K562 (cell line): ENCODE data around the gene PITPNC1. TPM values are rescaled to one million over a fixed set of nuclear protein-coding genes. Genes with fewer than 3 reads are reported as not detected.

Experiments
- ATAC-seq: fragments of 200-7000 bp; cut with Tn5 transposase; 3 replicates; pipeline ENCODE4 v1.9.1; 2020; ENCODE audit warnings: moderate library complexity
- BruUV-seq: library from RNA; stranded (reverse); fragments of 400-500 nt; replicated peaks from 2 replicates; lab custom pipeline; 2021; lab: Mats Ljungman, UMichigan
- CTCF ChIA-PET: fragments of 300-600 bp; formaldehyde crosslinking; extraction: SDS; loops from one replicate; lab custom pipeline; 2021; ENCODE audit warnings: low intra/inter-chr PET ratio; lab: Yijun Ruan, JAX
- POLR2A ChIA-PET: fragments of 300-600, 350-650 bp; sonication (Branson Sonifier 250); formaldehyde crosslinking; extraction: SDS; loops from one replicate; lab custom pipeline; 2021; ENCODE audit warnings: antibody characterized with exemption, inconsistent platforms; lab: Yijun Ruan, JAX
- DNase-seq, 4 experiments: peaks; one replicate each; pipeline versions ENCODE4 v3.0.0 to v3.0.0-alpha.2; 2011 to 2018; ENCODE audit warnings: low spot score in 3 of 4, mixed read lengths in 3 of 4; ENCODE audit errors: extremely low read depth in 1 of 4
- FAIRE-seq: peaks from 2 replicates; lab custom pipeline; 2011; peaks lifted over from hg19 to GRCh38; lab: Jason Lieb, UNC
- H2AFZ ChIP-seq: 2 replicates; pipeline ENCODE4 v1.6.0; 2011; ENCODE audit warnings: low read depth, low read length, control low read depth, inconsistent platforms
- H3K27ac ChIP-seq: fragments of 200-600 bp; 3 replicates; pipeline ENCODE4 v1.8.0; 2011; ENCODE audit warnings: low read depth, mild to moderate bottlenecking, control low read depth, inconsistent platforms, low read length, moderate library complexity, mixed read lengths; ENCODE audit errors: extremely low read depth
- H3K27me3 ChIP-seq, 2 experiments: fragments of 300-600 bp in 1 of 2; 2 replicates in 1 of 2; 3 replicates in 1 of 2; pipeline versions ENCODE4 v1.6.0 to v1.8.0; 2011; ENCODE audit warnings: inconsistent platforms in 2 of 2, low read length in 2 of 2, mild to moderate bottlenecking in 1 of 2, mixed read lengths in 1 of 2, moderate library complexity in 1 of 2; ENCODE audit not compliant: control insufficient read depth in 2 of 2, insufficient read depth in 2 of 2
- H3K36me3 ChIP-seq: fragments of 300-600 bp; 3 replicates; pipeline ENCODE4 v1.8.0; 2011; ENCODE audit warnings: mild to moderate bottlenecking, low read length, inconsistent platforms; ENCODE audit not compliant: control insufficient read depth, insufficient read depth
- H3K4me1 ChIP-seq, 2 experiments: fragments of 200-600 bp in 1 of 2; replicated peaks in 1 of 2; 2 replicates in 1 of 2; 3 replicates in 1 of 2; pipeline versions ENCODE4 v1.5.1 to v1.8.0; 2011; ENCODE audit warnings: inconsistent platforms in 2 of 2, low read length in 2 of 2, mild to moderate bottlenecking in 1 of 2, mixed read lengths in 1 of 2, moderate library complexity in 1 of 2; ENCODE audit not compliant: control insufficient read depth in 2 of 2, insufficient read depth in 2 of 2
- H3K4me2 ChIP-seq: 2 replicates; pipeline ENCODE4 v1.6.1; 2011; ENCODE audit warnings: low read length, control low read depth, inconsistent platforms, mixed read lengths; ENCODE audit not compliant: insufficient read depth
- H3K4me3 ChIP-seq: fragments of 200-600 bp; sonication (generic), shearing (Covaris generic); 2 replicates; pipeline ENCODE4 v1.5.1; 2016; ENCODE audit warnings: control low read depth, inconsistent platforms
- H3K79me2 ChIP-seq: fragments of 200-600 bp; 3 replicates; pipeline ENCODE4 v1.8.0; 2011; ENCODE audit warnings: low read length, inconsistent platforms; ENCODE audit not compliant: control insufficient read depth, insufficient read depth
- H3K9ac ChIP-seq, 2 experiments: 2 replicates each; pipeline versions ENCODE4 v1.6.0 to v1.6.1; 2011; ENCODE audit warnings: low read depth in 2 of 2, low read length in 2 of 2, control low read depth in 1 of 2, inconsistent platforms in 1 of 2, mild to moderate bottlenecking in 1 of 2, mixed read lengths in 1 of 2; ENCODE audit not compliant: insufficient read depth in 1 of 2
- H3K9me1 ChIP-seq: one replicate; pipeline ENCODE4 v1.6.0; 2011; ENCODE audit warnings: inconsistent platforms, mild to moderate bottlenecking, low read length, moderate library complexity; ENCODE audit not compliant: control insufficient read depth, insufficient read depth
- H3K9me3 ChIP-seq: replicated peaks from 2 replicates; pipeline ENCODE4 v1.5.1; 2011; ENCODE audit warnings: low read depth, low read length, inconsistent platforms; ENCODE audit not compliant: control insufficient read depth, insufficient read depth
- H4K20me1 ChIP-seq: replicated peaks from 2 replicates; pipeline ENCODE4 v1.6.1; 2011; ENCODE audit warnings: low read length, inconsistent platforms, mixed read lengths; ENCODE audit not compliant: control insufficient read depth, insufficient read depth
- CSDE1 ChIP-seq, 2 experiments: fragments of 450-650 bp; IDR thresholded peaks; 2 replicates each; pipeline ENCODE4 v1.6.1; 2016; ENCODE audit warnings: mild to moderate bottlenecking in 1 of 2
- E2F4 ChIP-seq: sonication (generic); formaldehyde crosslinking; IDR thresholded peaks from 2 replicates; pipeline ENCODE4 v1.8.0; 2022; ENCODE audit warnings: mild to moderate bottlenecking, low read depth, missing genetic modification reagents
- POLR2A ChIP-seq: fragments of 450-650 bp; conservative IDR thresholded peaks from 2 replicates; pipeline ENCODE4 v1.6.1; 2016
- RREB1 ChIP-seq: fragments of 250-450 bp; sonication (Bioruptor Pico); IDR thresholded peaks from 2 replicates; pipeline ENCODE4 v1.4.0; 2020
- XRCC5 ChIP-seq: fragments of 200-400 bp; formaldehyde crosslinking; IDR thresholded peaks from 2 replicates; pipeline ENCODE4 v1.6.1; 2017; ENCODE audit warnings: low read depth, mild to moderate bottlenecking, low read length
- ZNF707 ChIP-seq: fragments of 250-450 bp; sonication (Bioruptor Pico); conservative IDR thresholded peaks from 2 replicates; pipeline ENCODE4 v1.8.0; 2022; ENCODE audit warnings: inconsistent platforms, mild to moderate bottlenecking, moderate library complexity
- WGBS: fragments of 100-300 bp; shearing (Covaris generic); methylation state at CpG from one replicate; pipeline ENCODE4 v1.1.6; 2016; ENCODE audit warnings: low coverage, mixed read lengths; ENCODE audit not compliant: insufficient coverage; ENCODE audit errors: missing lambda C conversion rate; 5-methylcytosine and 5-hydroxymethylcytosine counted together
- in situ Hi-C: fragments of 300-500 bp; cut with MboI; formaldehyde crosslinking; loops from 4 replicates; pipeline ENCODE4 v1.15.0; 2018; ENCODE audit warnings: inconsistent platforms, mixed read lengths
- intact Hi-C: fragments of 100-400 bp; cut with micrococcal nuclease; formaldehyde crosslinking; loops from 2 replicates; pipeline ENCODE4 v1.14.2; 2022
- polyA plus RNA-seq, 8 experiments: library from polyadenylated mRNA; depleted of rRNA in 4 of 8; stranded (reverse) in 5 of 8; unstranded in 3 of 8; fragments of >200 nt; fragmentation: Nextera tagmentation in 2 of 8; fragmentation: Illumina TruSeq in 1 of 8; extraction: Ambion mirVana in 2 of 8; extraction: Trizol in 1 of 8; gene quantifications; 2 replicates each; pipeline versions ENCODE4 v1.2.1 to v1.2.3, GENCODE V29; 2011 to 2014; ENCODE audit warnings: inconsistent platforms in 1 of 8, missing spikeins in 1 of 8
- total RNA-seq, 7 experiments: library from RNA; depleted of rRNA in 6 of 7; stranded (reverse); fragments of >200 nt in 6 of 7; fragmentation: Illumina TruSeq in 2 of 7; extraction: Trizol in 2 of 7; gene quantifications; 2 replicates each; pipeline versions ENCODE4 v1.2.1 to v1.2.3, GENCODE V29; 2011 to 2021; ENCODE audit warnings: low replicate concordance in 1 of 7
- TF ChIP-seq, protein P1 (sequence below): fragments of 250-450 bp; sonication (Bioruptor Pico); IDR thresholded peaks from 2 replicates; pipeline ENCODE4 v1.5.0; 2021

The PITPNC1 gene
- total and polyA plus RNA-seq, 9 of the 15 experiments (the other 6 are each of a cell fraction or from before 2014, with no cell fraction given), result 0.11 to 1.1 (median 0.65) TPM

- ATAC-seq, result no peak
- Histone ChIP-seq H2AFZ (no peak overlapping the region), H3K4me2 (no peak overlapping the region), H3K79me2 (peaks cover 3% of the 10 kb centered on the region; the same call in 1 of the 3 replicates), H3K4me1 (no peaks in the 10 kb centered on the region), H3K27ac (no peak overlapping the region), H3K27me3 (no peaks in the 10 kb centered on the region), H3K9ac (no peak overlapping the region), H3K36me3 (peaks cover 89% of the 10 kb centered on the region), H3K9me1 (no peaks in the 10 kb centered on the region), H3K4me3 (no peak overlapping the region), H3K9me3 (no peaks in the 10 kb centered on the region), H4K20me1 (no peaks in the 10 kb centered on the region)
- POLR2A ChIA-PET, result interaction anchor here (1.9 kb wide), 1 partner anchor 8 kb away, joined by 5 read pairs; no protein-coding TSS in a partner anchor
- FAIRE-seq, result no peak
- no peak for DNase-seq
- no TSS peak for BruUV-seq
- intact Hi-C loops (no loop called here), in situ Hi-C loops (no loop called here)
- no peak for TF ChIP-seq CSDE1 (IDR thresholded peaks at IDR 0.05)
- TF ChIP-seq POLR2A, result 0 out of 2 replicates have a peak, but pooled peaks have one; percentile 22
- 100% methylated on average over 3 of the region's 3 CpGs for WGBS
- CTCF ChIA-PET, result no interaction called here
Observed at GRCh38 chr17:67347826-67348225, 29.3 kb upstream of the PITPNC1 start.

DNA sequence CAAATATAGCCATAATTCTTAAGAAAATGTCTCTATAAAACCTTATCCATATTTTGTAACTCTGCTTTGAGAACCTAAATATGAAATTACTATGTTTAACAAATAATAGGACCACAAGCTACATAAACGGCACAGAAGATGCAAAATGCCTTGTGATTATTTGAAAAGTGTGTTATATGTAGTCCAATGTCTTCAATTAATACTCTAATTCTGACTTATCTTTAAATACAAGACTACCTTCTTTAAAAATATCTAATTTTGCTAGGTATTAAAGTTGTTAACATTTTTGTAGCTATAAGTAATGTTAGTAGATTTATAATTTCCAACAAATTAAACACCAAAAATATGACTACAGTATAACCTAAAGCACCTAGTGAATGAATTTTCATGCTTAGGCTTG lies 27.7 kb upstream of the PITPNC1 start:
- Histone ChIP-seq H3K27me3 (no peaks in the 10 kb centered on the region), H2AFZ (no peak overlapping the region), H3K79me2 (peaks cover 6% of the 10 kb centered on the region; the same call in 2 of the 3 replicates), H3K4me1 (no peaks in the 10 kb centered on the region), H3K9me3 (no peaks in the 10 kb centered on the region), H3K4me3 (no peak overlapping the region), H3K27ac (no peak overlapping the region), H3K9ac (no peak overlapping the region), H3K4me2 (no peak overlapping the region), H3K9me1 (no peaks in the 10 kb centered on the region), H4K20me1 (no peaks in the 10 kb centered on the region), H3K36me3 (peaks cover 91% of the 10 kb centered on the region)
- no TSS peak for BruUV-seq
- CTCF ChIA-PET, result no interaction called here
- 83% methylated on average over 1 of the region's 1 CpG for WGBS
- in situ Hi-C loops, result no loop called here
- no peak for DNase-seq
- no peak for FAIRE-seq
- POLR2A ChIA-PET, result interaction anchor here (1.1 kb wide), 2 partner anchors 15 to 16 kb away, joined by 3 to 5 read pairs; no protein-coding TSS in a partner anchor
- no peak for ATAC-seq
- intact Hi-C loops, result no loop called here
- TF ChIP-seq RREB1 (no peak), ZNF707 (CRISPR knock-in tag) (no peak), XRCC5 (no peak), E2F4 (CRISPR knock-in tag) (no peak)
- TF ChIP-seq, protein P1, sequence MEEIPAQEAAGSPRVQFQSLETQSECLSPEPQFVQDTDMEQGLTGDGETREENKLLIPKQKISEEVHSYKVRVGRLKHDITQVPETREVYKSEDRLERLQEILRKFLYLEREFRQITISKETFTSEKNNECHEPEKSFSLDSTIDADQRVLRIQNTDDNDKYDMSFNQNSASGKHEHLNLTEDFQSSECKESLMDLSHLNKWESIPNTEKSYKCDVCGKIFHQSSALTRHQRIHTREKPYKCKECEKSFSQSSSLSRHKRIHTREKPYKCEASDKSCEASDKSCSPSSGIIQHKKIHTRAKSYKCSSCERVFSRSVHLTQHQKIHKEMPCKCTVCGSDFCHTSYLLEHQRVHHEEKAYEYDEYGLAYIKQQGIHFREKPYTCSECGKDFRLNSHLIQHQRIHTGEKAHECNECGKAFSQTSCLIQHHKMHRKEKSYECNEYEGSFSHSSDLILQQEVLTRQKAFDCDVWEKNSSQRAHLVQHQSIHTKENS (CRISPR knock-in tag), result no peak
